SIG-M5 treated with dmso at 0.1 percent for 504 hours (cell line): ENCODE data around the gene EPB41L1.

Experiments
- DNase-seq: peaks from one replicate; lab custom pipeline; 2025; ENCODE audit not compliant: unreplicated experiment; lab: John Stamatoyannopoulos, UW

EPB41L1 gene

DNA sequence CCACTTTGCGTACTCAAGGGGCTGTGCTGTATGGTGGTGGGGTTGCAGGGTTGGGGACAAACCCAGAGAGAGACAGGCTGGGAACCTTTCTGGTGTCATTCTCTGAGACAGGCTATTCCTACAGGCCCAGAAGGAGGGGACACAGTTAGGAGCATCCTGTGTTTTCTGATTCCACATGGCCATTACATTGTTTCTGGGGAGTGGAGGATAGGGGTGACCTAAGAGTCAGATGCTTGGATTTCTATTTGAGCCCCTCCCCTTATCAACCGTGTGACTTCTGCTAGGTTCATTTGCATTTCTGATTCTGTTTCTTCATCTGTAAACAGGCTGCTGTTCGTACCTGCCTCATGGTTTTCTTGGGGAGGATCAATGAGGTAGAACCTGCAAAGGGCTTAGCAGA is 29.4 kb upstream of the EPB41L1 start:
- DNase-seq = no peak

DNA sequence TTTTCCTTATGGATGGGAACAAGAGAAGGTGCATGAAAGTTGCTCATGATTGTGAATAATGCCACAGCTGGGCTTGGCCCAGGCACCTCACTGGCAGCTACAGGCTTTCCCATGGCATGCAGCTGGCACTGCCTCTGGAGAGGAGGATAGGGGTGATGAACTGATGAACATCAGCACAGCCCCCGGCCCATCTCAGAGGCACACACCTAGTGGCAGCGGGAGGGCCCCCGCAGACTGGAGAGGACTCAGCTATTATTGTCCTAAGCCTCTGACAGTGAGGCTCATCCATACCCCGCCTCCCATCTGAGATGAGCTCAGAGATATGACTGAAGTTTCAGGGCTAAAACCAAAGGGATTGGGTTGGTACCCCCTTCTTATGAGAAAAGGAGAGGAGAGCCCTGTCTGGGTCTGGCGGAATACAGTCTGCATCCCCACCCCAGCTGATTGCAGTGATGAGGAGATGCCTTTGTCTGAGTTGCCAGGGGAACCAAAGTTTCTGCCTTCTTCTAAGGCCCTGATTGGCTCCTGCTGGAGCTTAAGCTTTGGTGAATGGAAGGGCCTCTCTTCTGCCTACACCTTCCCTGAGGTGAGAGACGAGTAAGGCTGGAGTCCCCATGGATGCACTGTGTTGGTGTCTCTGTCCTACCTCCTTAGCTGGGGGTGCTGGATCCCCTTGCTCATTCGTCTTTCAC is 27.6 kb upstream of the EPB41L1 start:
- no peak for DNase-seq

DNA sequence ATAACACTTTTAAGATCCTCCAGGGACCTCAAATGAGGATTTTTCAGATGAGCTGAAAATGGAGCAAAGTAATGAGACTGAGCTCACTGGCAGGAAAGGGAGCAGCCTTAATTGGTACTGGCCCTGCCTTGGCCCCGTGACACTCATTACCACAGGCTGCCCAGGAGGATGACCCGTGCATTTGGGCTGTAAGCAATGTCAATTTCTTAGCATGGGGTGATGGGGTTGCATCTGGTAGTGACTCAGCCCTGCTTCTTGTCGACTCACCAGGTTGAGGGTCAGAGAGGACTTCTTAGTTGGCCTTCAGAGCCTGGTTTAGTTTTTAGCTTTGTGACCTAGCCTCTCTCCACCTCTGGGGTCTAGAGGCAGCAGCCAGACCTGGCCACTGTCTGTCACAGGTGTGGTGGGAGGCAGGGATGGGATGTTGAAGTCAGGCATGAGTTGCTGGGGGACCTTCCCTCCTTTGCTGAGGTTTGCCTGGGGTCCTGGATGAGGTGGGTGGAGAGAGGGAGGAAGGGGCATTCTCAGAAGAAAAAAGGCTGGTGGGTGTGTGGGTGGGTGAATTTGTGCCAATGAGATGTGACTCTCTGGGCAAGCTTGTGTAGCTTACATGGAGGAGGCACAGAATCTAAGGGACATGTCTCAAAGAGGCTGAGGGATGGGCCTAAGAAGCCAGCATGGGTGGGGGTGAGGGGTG is 25.9 kb upstream of the EPB41L1 start:
- no peak for DNase-seq

DNA sequence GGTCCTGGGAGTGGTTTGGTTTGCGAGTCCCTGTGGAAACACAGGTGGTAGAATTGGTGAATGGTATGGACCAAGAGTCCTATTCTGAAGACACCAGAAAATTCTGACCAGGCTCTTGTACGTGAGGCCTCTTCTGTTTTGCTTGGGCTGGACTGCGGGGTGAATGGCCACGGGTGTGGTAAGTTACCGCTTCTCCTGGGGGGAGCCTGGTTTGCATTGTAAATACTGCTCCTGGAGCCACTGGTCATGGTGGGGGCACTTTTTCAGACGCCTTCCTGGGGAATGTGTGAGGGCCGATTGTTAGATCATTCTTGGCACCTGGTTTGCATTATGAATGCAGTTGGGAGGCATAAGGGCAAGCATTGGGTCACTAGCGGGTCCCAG is 25.4 kb upstream of the EPB41L1 start:
- DNase-seq = no peak

DNA sequence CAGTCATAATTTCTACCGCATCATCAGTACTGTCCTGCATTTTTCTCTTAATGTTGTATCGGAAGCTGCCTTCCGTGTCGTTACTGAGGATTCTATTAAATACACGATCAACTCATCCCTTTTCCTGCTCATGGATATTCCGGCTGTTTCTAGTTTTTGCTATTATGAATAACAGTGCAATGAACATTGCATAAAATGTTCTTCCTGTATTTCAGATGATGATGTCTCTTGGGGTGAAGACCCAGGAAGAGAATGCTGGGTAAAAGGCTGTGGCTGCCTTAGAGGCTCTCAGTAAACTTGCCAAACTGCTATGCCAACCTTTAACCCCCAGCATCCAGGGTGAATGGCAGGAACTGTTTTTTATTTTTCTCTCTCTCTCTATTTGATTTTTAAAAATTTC is 24.1 kb upstream of the EPB41L1 start:
- no peak for DNase-seq

DNA sequence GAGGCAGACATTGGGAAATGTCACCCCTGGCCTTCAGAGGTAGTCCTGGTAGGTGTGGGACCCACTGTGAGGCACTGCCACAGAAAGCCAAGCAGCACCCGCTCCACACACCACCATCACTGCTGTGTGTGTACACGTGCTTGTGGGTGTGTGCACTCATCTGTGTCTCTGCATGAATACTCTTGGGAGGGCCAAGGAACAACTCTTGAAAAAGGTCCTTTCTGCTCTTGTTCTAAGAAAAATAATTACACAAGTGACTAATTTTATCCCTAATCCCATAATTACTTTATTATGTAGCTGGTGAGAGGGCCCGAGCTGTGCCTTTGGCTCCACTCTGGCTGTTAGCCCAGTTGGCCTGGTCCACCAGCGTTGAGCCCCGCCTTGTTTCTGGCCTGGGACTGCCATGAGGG is 21.7 kb upstream of the EPB41L1 start:
- no peak for DNase-seq

DNA sequence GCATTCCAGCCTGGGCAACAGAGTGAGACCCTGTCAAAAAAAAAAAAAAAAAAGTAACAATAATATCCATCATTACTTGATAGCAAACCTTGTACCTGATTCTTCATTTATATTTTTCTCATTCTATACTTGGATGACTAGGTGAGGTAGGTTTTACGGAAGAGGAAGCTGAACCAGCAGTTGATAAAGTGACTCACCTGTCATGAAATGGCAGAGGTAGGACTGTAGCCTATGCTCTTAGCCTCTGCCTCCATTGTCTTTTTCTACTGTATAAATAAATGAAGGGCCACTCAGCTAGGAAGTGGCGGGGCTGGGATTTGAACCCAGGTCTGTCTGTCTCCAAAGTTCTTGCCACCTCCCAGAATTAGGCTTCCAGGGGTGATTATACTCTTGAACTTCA is 20.7 kb upstream of the EPB41L1 start:
- DNase-seq = no peak

DNA sequence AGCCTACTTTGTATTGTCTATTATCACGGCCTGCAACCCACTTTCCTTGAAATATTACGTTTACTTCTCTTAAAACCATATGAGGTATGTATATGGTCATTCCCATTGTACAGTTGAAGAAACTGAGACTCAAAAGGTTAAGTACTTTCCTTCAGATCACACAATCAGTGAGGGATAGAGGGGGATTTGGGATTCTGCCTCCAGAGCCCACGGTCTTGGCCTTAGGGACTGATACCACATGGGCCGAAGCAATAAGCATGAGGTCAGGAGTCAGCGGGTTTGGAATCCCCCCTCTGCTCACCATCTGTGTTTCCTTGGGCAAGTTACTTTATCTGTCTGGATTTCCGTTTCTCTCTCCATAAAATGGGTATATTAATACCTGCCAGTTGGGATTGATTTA is 19.4 kb upstream of the EPB41L1 start:
- no peak for DNase-seq

- DNase-seq = no peak
Measured at GRCh38 chr20:36135821-36136220, 18.7 kb upstream of the EPB41L1 start.

GRCh38 chr20:36137313-36137712 is 17.2 kb upstream of the EPB41L1 start:
- peak; percentile 40 for DNase-seq

DNA sequence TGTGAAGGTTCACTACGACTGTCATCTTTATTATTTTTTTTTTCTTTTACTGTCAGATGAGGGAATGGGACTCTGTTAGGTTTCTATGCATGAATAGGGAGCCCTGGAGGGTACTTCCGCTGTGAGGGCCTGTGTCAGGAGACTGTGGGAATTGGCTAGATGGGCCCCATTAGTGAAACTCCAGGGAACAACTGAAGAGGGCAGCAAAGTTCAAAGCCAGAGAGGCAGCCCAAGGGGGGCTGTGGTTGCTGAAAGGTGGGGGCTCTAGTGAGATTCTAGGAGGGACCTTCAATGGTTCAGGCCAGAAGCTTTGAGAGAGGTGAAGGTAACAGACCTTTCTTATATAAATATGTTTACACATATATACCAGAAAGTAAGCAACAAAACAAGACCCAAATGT is 13.2 kb upstream of the EPB41L1 start:
- DNase-seq = no peak

DNA sequence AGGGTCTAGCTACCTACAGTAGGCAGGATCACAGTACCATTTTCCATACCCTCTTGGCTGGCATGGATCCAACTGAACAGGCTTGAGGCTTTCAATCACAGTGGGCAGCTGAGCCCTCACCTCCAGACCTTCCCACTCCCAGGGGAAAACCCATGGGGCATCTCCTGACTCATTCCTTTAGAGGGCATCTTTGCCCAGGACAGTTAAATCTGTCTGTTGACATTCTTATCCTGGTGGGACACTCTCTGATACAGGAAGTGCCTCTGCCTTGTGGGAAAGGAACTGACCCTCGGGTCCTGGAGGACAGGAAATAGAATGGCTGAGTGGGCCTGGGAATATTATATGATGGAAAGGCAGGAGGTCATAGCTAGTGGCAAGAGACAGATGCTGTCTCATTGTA is 10.2 kb upstream of the EPB41L1 start:
- no peak for DNase-seq

DNA sequence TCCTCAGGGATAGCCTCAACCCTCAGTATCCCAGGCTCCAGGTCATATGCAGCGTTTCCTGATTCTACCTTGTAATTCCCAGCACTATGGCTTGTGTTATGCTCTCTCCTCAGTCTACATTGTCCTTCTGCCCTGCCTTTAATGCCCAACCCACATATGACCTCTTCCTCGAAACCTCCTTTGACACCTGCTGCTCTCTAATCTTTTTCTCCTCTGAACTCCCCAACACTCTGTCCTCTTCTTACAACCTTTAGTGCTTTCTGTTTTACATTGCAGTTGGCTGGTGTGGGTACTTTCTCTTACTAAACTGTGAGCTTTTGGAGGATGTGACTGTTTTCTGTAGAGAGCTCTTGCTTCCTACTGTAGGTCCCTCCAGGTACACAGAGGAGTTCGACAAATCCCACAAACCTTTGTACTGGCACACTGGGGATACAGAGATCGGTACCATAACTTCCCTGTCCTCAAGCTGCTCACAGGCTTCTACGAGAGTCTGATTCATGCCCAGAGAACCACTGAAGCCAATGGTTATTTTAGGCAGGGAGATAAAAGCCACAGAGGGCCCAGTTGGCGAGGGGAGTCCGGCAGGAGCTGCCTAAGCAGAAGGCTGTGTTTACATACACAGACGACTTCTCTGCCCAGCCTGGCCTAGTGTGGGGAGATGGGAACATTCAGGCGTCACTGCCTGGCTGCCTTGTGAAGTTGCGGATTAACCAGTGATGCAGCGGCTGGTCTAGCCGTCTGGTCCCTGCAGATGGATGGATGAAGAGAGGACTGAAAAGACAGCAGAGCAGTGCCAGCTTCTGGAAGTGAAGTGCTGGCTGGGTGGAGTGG is 8.4 kb upstream of the EPB41L1 start:
- no peak for DNase-seq

- no peak for DNase-seq
Measured at GRCh38 chr20:36147690-36148089, 6.8 kb upstream of the EPB41L1 start.

DNA sequence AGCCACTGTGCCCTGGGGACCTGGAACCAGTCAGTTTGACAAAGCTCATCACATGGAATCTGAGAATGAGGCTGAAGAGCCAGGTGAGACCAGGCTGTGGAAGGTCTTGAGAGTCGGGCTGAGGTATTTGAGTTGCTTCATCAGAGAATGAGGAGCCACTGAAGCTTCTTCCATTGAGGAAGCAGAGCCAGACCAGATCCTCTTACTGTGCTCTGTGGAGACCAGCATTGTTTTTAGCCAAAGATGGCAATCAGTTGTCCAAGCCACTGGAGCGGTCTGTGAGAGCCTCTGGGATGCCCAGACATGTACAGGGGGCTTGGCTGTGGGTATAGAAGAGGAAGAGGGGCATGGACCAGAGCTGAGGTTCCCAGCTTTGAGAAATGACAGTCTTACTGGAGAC is 6.1 kb upstream of the EPB41L1 start:
- no peak for DNase-seq

DNA sequence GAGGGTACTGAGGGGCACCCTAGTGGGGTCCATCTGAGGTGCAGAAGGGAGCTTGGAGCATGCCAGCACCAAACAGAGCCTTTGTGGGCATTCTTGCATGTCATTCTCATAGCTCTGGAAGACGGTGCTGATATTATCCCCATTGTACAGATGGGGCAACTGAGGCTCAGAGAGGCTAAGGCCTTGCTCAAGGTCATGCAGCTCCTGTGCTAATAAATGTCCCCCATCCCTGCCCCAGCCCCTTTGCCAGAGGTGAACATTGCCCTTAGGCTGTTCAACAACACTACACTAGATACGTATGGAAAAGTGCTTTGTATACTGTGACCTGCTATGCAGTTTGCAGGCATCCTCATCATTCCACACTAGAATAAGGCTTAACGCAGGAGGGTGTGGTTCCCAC is 5.5 kb upstream of the EPB41L1 start:
- no peak for DNase-seq

DNA sequence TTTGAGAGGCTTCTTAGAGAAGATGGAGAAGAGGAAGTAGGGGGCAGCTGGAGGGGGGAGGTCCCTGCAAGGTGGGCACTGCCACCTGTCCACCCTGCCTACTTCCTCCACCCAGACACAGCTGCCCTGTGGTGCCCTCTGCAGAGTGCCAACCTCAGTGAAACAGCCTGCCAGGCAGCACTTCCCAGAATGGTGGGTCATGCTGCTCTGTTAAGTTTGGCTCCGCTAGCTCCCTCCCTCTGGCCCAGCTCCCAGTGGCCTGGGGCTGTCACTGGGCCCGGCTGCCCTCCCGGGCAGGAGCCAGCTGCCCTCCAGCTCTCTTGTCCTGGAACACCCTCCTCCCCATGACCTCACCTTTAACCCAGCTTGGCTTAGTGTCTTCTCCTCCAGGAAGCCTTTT is 5.1 kb upstream of the EPB41L1 start:
- no peak for DNase-seq

DNA sequence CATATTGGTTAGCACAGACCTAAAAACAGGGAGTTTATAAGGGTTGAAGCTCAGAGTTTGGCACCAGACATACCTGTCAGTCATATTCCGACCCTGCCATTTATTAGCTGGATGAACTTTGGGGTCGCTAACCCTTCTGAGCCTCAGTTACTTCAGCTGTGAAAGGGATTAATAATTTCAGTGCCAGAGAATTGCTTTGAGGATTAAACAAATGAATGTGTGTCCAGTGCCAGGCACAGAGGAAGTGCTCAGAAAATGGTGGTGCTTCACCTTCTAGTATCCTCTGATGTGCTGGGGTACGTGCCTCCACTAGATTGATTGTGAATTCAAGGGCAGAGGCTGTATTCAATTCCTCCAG is 4.1 kb upstream of the EPB41L1 start:
- DNase-seq = no peak

DNA sequence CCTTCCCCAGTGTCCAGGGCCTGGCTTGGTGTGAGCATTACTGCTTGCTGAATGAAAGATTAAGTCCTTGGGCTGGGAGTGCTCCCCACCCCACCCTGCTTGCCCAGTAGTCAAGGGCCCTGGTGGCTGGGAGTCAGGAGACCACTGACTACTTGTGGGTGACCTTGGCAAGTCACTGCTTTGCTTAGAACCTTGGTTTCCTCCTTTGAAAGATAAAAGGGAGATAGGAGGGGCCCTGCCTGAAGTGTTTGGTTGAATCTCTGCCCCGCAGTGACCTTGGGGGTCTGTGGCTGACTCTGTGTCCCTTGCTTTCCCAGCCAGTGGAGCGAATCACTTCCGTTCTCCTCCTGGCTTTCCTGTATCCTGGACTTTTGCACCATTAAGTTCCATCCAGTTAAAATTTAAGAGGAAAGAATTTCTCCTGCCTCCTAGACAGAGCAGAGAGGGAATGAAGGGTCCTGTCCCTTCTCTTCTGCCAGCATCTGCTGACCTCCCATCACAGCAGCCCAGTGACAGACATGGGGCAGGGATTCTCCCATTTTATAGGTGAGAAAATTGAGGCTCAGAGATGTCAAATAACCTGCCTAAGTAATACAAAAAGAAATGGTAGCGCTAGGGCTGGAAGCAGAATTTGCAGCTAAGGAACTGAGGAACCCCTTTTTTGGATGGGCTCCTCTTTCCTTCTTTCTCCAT is 3.5 kb upstream of the EPB41L1 start:
- DNase-seq = no peak

DNA sequence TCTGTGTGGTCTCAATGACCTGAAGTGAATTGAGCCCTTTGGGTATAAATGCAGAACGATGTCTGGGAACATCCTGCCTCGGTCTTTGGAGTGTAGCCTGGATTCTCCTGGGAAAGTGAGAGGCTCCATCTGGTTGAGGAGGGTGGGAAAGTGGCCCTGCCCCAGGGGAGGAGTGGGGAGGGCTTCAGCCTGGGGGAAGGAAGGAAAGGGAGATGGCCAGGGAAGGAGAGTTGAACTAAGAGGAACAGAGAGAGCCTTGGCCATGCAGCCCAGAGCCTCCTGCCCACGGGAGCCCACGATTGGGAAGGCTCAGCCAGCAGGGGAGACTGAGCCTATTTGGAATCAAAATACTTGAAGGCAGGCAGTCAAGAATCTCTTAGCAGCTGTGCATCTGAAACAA is 2.3 kb upstream of the EPB41L1 start:
- no peak for DNase-seq

GRCh38 chr20:36153204-36153603 is 1.3 kb upstream of the EPB41L1 start:
- no peak for DNase-seq
